A549 (cell line): ENCODE measurements around the gene ENAH.

Source experiments
- BHLHE40 ChIP-seq: IDR thresholded peaks from 2 replicates; pipeline ENCODE4 v1.6.1; 2012; ENCODE audit warnings: low read depth, low read length, inconsistent platforms
- CHD4 ChIP-seq: fragments of 200-600 bp; sonication (generic); IDR thresholded peaks from 2 replicates; pipeline ENCODE4 v1.6.1; 2016; ENCODE audit warnings: antibody characterized with exemption, mild to moderate bottlenecking, borderline replicate concordance
- CTCF ChIP-seq: fragments of >200 bp; sonication (Bioruptor Twin); formaldehyde crosslinking; IDR thresholded peaks from 3 replicates; pipeline ENCODE4 v1.5.1; 2016
- EP300 ChIP-seq, 2 experiments: fragments of >200 bp; sonication (Bioruptor Twin); formaldehyde crosslinking; IDR thresholded peaks; 2 replicates in 1 of 2; 3 replicates in 1 of 2; pipeline ENCODE4 v1.6.1; 2016 to 2017
- KDM1A ChIP-seq: fragments of 200-600 bp; sonication (generic); IDR thresholded peaks from 2 replicates; pipeline ENCODE4 v1.6.1; 2016; ENCODE audit warnings: low read depth, mild to moderate bottlenecking
- MAFK ChIP-seq: fragments of 450-650 bp; IDR thresholded peaks from 2 replicates; pipeline ENCODE4 v1.6.1; 2014; ENCODE audit not compliant: partially characterized antibody
- PHF8 ChIP-seq: fragments of 200-600 bp; sonication (generic); IDR thresholded peaks from 2 replicates; pipeline ENCODE4 v1.6.1; 2016; ENCODE audit warnings: low read depth, mild to moderate bottlenecking, antibody characterized with exemption, moderate library complexity, borderline replicate concordance
- RAD21 ChIP-seq, 2 experiments: fragments of >200 bp in 1 of 2; sonication (Bioruptor Twin) in 1 of 2; formaldehyde crosslinking in 1 of 2; IDR thresholded peaks in 1 of 2; conservative IDR thresholded peaks in 1 of 2; 2 replicates in 1 of 2; 3 replicates in 1 of 2; pipeline ENCODE4 v1.6.1; 2012 to 2018; ENCODE audit warnings: inconsistent platforms in 1 of 2
- RCOR1 ChIP-seq: fragments of 150-350 bp; IDR thresholded peaks from 2 replicates; pipeline ENCODE4 v1.6.1; 2014; ENCODE audit warnings: antibody characterized with exemption, low read length, low read depth
- REST ChIP-seq: fragments of 200-600 bp; sonication (generic); IDR thresholded peaks from 2 replicates; pipeline ENCODE4 v1.6.1; 2016; ENCODE audit warnings: antibody characterized with exemption, mild to moderate bottlenecking, moderate library complexity
- SMC3 ChIP-seq: fragments of >200 bp; sonication (Bioruptor Twin); formaldehyde crosslinking; IDR thresholded peaks from 3 replicates; pipeline ENCODE4 v1.6.1; 2018; ENCODE audit warnings: inconsistent platforms
- SREBF2 ChIP-seq: fragments of 450-650 bp; IDR thresholded peaks from 2 replicates; pipeline ENCODE4 v1.6.1; 2014; ENCODE audit warnings: mild to moderate bottlenecking, moderate library complexity
- ZFP36 ChIP-seq: fragments of 450-650 bp; IDR thresholded peaks from 2 replicates; pipeline ENCODE4 v1.6.1; 2014; ENCODE audit warnings: borderline replicate concordance; ENCODE audit not compliant: partially characterized antibody

- TF ChIP-seq PHF8: no peak
- TF ChIP-seq EP300 (IDR thresholded peaks at IDR 0.05): no peak
- no peak for TF ChIP-seq CTCF
- TF ChIP-seq SREBF2: no peak
- TF ChIP-seq CHD4: no peak
- TF ChIP-seq BHLHE40: no peak
- no peak for TF ChIP-seq REST
- TF ChIP-seq MAFK: no peak
- no peak for TF ChIP-seq RAD21 (conservative IDR thresholded peaks at IDR 0.05 in 1 of 2, IDR thresholded peaks at IDR 0.05 in 1 of 2)
- TF ChIP-seq SMC3: no peak
- no peak for TF ChIP-seq ZFP36
- no peak for TF ChIP-seq KDM1A
- no peak for TF ChIP-seq RCOR1
Measured at GRCh38 chr1:225689882-225690459, 37.0 kb upstream of the ENAH start.
